DMS114 treated with DMSO at 0.1 percent for 48 hours (cell line): ENCODE results near the gene SNTG2.
"Not testable (repeated sequence)": the region's sequence is repeated elsewhere in the genome, so short reads cannot be mapped to it uniquely, and the experiment has no call there.

Experiments used
- DNase-seq: peaks from one replicate; lab custom pipeline; 2025; ENCODE audit not compliant: unreplicated experiment; lab: John Stamatoyannopoulos, UW

The SNTG2 gene

GRCh38 chr2:1170711-1171110, 220.1 kb downstream of the SNTG2 start:
- DNase-seq = no peak

DNA sequence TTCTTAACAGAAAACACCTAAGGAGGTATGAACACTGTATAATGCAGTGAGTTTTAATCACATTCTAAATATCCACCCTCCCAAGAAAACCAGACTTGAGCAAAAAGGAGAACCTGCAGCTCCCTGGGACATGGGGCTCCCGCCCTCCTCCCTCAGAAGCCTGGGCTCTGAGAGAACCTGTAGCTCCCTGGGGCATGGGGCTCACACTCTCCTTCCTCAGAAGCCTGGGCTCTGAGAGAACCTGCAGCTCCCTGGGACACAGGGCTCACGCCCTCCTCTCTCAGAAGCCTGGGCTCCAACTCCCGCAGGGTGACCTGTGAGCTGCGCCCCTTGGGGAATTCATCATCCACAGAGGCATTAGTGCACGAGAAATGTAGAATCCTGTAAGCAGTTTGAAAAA, 222.9 kb downstream of the SNTG2 start:
- DNase-seq = no peak

DNA sequence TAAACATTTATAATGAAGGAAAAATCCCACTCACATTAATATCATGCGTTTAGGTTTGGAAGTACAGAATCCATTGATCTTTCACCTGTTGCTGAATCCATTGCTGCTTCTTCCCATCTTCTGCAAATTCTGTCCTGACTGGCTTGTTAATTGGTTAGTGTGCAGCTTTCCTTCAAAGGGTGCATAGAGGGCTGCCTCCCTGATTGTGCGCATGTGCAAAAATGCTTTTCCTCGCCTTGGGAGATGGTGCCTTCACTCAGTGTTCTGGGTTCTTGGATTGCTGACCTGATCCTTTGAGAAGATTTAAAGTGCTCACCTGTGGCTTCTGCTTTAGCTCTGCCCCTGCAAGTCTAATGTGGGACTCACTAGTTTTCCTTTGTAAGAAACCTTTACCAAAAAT, 231.2 kb downstream of the SNTG2 start:
- DNase-seq = no peak

GRCh38 chr2:1183300-1183699, 232.7 kb downstream of the SNTG2 start:
- no peak for DNase-seq

- DNase-seq = no peak
Observed at GRCh38 chr2:1186421-1186820, 235.8 kb downstream of the SNTG2 start.

GRCh38 chr2:1187189-1187588, 236.5 kb downstream of the SNTG2 start:
- no peak for DNase-seq

DNA sequence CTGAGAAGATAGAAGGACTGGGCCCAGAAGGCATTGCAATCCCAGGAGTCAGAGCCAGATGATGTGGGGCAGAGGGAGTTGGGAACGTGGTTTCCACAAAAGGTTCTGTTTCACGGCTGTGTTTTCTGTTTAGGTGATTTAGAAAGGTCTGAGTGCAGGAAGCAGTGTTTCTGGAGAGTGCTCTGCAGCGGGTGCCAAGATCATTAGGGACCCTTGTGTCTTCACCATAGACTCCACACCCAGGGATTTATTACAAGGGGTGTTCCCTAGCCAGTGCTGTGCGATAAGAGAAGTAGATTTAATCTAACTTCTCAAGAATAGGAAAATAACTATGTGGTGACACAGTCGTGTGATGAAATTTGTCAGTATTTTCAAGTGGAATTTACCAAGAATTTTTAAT, 241.5 kb downstream of the SNTG2 start:
- DNase-seq = no peak

DNA sequence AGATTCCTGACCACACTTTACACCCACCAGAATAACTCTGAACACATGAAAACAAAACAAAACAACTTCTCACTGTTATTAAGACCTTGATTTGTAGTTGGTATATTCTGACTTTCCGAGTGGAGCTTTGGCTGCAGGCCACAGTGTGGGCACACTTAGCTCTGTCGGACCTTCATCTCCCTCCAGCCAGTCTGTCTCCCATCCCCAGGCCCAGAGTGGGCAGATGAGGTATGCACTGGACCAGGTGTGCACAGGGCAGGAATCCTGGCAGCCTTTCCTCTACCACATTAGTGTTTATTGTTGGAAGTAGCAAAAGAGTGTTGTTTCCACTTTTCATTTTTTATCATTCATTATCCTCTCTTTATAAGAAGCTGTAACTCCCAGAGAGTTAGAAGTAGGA, 243.2 kb downstream of the SNTG2 start:
- DNase-seq = no peak

DNA sequence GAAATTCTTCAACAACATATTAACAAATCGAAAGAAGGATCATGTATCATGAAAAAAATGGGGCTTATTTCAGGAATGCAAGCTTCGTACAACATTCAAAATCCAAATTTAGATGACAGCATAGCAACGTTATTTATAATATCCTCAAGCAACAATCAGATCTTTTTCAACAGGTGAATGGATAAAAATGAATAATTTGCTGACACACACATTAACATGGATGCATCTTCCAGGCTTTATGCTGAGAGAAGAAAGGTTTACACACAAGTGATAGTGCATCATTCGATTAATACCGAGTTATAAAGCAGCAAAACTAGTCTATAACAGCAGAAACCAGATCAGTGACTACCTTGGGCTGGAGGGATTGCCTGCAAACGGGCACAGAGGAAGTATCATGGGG, 253.1 kb downstream of the SNTG2 start:
- no peak for DNase-seq

DNA sequence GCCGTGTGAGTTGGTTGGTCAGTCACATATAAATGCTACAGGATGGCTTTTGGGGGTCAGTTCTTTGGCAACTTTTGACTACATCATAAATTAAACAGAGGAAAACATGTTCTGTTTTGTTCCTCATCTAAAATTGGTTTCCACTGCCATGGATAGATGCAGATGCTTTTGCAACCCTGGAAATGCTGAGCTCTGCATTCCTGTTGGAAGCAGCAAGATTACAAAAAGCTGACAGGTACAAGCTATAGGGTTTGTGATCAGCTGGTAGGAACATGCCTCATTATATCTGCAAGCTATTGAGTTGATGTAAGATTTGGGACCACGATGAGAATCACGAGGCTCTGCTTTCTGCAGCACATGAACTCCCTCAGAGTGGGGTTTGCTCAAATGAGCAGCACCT, 255.2 kb downstream of the SNTG2 start:
- DNase-seq = no peak

- DNase-seq = no peak
Observed at GRCh38 chr2:1207962-1208510, 257.4 kb downstream of the SNTG2 start.

GRCh38 chr2:1208522-1208921, 257.9 kb downstream of the SNTG2 start:
- no peak for DNase-seq

- DNase-seq = no peak
Observed at GRCh38 chr2:1209246-1209645, 258.6 kb downstream of the SNTG2 start.

DNA sequence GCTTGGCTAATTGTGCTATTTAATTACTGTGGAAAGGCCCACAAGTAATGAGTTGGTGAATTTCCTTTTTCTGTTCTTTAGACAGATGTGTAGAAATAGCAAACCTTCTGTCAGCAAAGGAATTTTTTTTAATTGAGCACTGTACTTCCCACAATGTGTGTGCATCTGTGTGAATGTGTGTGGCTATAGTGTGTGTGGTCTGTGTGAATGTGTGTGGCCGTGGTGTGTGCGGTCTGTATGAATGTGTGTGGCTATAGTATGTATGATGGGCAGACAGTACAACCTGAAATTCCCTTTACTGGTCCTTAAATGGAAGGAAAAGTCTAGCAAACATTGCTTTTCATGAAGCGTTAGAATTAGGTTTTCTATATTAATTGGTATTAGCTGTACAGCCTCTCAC, 259.1 kb downstream of the SNTG2 start:
- no peak for DNase-seq

GRCh38 chr2:1210352-1210751, 259.7 kb downstream of the SNTG2 start:
- DNase-seq = no peak

GRCh38 chr2:1219901-1220573, 269.4 kb downstream of the SNTG2 start:
- DNase-seq = no peak

GRCh38 chr2:1222056-1222455, 271.4 kb downstream of the SNTG2 start:
- no peak for DNase-seq

GRCh38 chr2:1223791-1224190, 273.1 kb downstream of the SNTG2 start:
- DNase-seq = no peak

- no peak for DNase-seq
Observed at GRCh38 chr2:1224901-1225300, 274.3 kb downstream of the SNTG2 start.

DNA sequence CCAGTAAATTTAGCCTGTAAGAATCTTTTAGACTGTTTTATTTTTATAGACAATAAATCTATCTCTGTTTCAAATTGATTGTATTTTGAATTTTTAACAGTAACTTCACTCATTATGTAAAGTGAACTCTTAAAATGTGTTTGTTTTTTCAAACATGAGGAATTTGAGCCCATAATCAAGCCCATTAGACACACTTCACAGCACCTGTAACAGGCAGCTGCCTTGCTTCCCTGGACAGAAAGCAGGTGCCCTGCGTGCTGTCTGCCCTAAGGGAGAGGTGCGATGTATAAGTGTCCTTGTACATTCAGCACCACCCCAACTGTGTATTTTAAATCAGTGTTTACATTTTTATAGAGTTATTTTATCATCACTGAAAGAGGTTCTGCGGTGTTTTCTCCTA, 276.1 kb downstream of the SNTG2 start:
- no peak for DNase-seq

- DNase-seq = no peak
Observed at GRCh38 chr2:1227274-1227900, 276.7 kb downstream of the SNTG2 start.

DNA sequence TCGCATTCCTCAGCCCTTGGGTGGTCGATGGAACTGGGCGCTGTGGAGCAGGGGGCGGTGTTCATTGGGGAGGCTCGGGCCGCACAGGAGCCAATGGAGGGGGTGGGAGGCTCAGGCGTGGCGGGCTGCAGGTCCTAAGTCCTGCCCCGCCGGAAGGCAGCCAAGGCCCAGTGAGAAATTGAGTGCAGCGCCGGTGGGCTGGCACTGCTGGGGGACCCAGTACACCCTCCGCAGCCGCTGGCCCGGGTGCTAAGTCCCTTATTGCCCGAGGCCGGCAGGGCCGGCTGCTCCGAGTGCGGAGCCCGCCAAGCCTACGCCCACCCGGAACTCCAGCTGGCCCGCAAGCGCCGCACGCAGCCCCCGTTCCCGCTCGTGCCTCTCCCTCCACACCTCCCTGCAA, 278.9 kb downstream of the SNTG2 start:
- DNase-seq = not testable (repeated sequence)
